SW480 (cell line): ENCODE results near the gene GNB1.

Experiments used
- DNase-seq: peaks from one replicate; pipeline ENCODE4 v3.0.0-alpha.2; 2016; ENCODE audit warnings: low spot score

GNB1 gene

DNA sequence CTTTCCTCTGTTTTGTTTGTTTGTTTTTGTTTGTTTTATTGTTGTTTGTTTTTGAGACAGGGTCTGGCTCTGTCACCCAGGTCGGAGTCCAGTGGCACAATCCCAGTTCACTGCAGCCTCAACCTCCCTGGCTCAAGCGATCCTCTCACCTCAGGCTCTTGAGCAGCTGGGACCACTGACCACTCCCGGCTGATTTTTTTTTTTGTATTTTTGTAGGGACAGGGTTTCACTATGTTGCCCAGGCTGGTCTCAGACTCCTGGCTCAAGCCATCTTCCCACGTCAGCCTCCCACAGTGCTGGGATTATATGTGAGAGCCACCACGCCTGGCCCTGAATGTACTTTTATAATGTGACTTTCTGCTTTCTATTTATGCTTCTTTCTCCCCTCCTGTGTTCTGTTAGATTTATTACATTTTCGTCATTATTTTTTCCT lies 19.2 kb upstream of the GNB1 start:
- DNase-seq = no peak

DNA sequence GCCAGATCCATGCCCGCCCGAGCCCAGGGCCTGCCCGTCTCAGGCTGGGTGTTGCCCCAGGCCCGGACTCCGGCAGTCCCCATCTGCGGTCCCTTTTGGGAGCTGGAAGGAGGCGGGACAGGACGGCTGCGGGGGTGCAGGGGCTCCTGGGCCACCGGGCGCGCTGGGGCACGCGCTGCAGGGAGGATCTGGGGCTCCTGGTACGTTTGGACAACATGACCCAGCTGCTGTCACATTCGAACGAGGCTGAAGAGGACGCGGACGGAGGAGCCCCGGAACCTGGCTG lies 17.6 kb upstream of the GNB1 start:
- DNase-seq = no peak

DNA sequence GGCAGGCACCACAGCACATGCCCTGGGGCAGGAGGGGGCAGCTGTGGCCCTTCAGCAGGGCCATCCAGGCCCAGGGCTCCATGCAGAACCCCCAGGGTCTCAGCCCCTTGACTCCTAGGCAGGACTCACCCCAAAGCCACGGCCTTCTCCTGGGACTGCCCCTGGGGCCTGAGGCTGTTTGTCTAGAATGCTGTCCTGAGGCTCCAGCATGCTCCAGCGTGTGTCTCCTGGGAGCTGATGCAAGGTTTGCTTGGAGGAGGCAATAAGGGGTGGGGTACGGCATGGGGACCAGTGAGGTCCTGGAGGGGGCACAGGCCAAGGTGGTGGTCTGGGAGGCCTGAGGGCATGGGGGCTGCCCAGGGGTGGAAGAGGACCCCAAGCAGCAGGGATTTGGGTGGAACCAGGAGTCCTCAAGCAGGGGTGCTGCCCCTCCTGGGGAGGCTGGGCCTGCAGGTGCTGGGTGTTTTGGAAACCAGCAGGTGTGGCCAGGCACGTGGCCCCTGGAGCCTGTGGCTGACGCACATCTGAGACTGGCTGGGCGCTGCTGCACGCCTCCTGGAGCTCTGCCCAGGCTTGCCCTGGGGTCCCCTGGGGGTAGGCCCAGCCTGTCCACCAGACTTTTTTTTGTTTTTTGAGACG lies 16.3 kb upstream of the GNB1 start:
- peak; percentile 64 for DNase-seq

DNA sequence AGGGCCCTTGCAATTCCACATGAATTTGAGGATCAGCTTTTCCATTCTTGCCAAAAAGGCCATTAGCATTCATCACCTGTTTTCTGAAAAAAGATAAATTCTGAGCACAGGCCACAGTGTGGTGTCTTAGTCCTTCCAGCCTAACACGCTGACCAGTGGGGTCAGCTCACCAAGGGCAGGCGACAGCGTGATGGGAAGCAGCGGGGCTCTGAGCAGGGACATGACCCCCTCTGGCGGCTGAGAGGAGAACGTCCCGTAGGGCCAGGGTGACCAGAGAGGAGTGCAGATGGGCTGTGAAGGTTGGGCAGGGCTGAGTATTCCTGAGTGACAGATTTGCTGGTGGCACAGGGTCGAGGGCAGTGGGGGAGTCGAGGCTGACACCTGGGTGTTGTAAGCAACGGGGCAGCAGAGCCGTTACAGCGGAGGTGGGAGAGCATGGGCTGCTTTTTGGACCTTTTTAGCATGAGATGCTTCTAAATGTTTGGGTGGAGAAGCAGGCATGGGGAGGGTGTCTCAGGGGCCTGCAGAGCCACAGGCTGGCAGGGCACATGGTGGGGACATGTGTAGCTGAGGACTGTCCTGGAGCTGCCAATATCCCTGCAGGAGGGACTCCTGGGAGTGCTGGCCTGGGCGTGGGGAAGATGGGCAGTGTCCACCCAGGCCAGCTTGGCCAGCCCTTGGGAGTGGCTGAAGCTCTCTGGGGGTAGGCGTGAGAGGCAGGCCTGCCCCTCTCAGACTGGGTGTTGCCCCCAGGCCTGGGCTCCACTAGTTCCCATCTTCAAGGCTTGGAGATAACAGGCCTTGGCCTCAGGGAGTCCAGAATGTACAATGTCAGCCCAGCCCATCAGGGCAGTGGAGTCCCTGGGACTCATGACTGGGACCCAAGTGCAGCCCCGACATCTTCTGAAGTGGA lies 15.6 kb upstream of the GNB1 start:
- peak; percentile 88 for DNase-seq

DNA sequence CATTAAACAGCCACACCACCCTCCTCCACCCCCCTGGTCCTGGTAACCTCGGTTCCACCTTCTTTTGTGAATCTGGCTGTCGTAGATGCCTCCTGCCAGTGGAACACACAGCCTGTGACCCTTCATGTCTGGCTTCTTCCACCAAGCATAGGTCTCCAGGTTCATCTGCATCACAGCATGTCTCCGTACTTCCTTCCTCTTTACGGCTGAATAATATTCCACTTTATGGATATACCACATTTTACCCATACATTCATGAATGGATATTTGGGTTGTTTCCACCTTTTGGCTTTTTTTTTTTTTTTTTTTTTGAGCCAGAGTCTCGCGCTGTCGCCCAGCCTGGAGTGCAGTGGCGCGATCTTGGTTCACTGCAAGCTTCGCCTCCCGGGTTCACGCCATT lies 12.3 kb upstream of the GNB1 start:
- DNase-seq = no peak

- no peak for DNase-seq
Measured at GRCh38 chr1:1901641-1902294, 10.9 kb upstream of the GNB1 start.

DNA sequence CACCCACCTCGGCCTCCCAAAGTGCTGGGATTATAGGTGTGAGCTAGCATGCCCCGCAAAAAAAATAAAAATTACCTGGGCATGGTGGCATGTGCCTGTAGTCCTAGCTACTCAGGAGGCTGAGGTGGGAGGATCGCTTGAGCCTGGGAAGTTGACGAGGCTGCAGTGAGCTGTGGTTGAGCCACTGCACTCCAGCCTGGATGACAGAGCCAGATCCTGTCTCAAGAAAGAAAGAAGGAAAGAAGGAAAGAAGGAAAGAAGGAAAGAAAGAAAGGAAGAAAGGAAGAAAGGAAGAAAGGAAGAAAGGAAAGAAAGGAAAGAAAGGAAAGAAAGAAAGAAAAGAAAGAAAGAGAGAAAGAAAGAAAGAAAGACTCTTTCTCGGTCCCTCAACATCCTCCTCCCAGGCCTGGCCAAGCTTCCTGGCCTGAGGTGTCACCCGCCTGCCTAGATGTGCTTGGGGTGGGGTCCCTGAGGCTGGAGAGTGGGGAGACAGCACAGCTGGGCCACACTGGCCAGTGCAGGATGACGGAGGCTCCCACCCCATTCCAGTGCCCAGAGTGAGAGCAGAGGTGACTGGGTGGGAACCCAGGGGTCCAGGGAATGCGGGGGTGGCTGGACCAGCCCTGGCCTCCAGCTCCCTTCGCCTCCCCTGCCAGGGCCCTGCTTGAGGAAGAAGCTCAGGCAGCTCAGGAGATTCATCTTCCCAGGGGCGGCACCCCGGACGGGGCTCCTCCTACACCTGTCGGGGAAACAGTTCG lies 10.2 kb upstream of the GNB1 start:
- DNase-seq = no peak

- DNase-seq = no peak
Measured at GRCh38 chr1:1899967-1900327, 9.1 kb upstream of the GNB1 start.

- DNase-seq = no peak
Measured at GRCh38 chr1:1899266-1899966, 8.5 kb upstream of the GNB1 start.

- DNase-seq = no peak
Measured at GRCh38 chr1:1898246-1898933, 7.5 kb upstream of the GNB1 start.

- no peak for DNase-seq
Measured at GRCh38 chr1:1895456-1896336, 4.8 kb upstream of the GNB1 start.

DNA sequence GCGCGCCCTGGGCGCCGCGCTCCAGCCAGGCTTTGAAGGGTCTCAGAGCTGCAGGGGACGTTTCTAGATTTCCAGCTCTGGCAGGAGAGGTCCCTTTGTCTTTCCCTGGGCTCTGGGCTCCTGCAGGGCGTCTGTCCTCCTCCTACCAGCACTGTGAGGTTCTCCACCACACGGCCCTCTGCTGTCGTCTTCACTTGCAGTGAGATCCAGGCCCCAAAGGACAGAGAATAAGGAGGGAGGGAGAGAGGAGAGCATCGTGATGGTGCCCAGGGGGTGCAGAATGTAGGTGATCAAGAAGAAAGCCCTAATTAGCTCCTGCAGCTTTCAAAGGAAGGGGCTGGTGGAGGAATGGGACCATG lies 4.2 kb upstream of the GNB1 start:
- DNase-seq = no peak

DNA sequence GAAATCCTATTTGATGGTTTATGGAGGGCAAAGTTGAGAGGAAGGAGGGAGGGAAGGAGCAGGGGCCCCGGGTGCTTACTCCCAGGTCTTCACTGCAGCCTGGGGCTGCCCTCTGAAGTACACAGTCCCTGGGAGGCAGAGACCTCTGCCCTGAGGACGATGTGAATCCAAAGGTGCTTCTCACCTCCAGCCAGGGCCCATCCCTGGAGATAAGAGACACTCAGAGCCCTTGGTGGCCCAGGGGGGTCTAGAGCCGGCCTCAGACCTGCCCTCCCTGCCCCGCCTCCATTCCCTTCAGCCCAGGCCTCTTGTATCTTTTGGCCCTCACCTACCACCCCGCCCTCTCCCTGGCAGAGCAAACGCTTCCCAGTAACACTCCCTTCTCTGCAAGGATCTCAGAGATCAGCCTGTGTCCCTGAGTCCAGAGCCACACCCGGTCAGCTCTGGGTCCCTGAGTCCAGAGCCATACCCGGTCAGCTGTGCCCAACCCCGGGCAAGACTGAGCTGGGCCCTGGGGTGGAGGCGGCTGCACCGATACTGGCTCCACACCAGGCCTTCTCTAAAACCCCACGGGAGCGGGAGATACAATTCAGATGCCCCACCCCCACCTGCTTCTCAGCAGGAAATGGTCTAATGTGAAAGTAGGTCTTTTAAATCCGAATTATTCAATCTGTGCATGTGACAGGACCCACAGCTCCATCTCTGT lies 3.6 kb upstream of the GNB1 start:
- DNase-seq = no peak

- no peak for DNase-seq
Measured at GRCh38 chr1:1893997-1894353, 3.1 kb upstream of the GNB1 start.

DNA sequence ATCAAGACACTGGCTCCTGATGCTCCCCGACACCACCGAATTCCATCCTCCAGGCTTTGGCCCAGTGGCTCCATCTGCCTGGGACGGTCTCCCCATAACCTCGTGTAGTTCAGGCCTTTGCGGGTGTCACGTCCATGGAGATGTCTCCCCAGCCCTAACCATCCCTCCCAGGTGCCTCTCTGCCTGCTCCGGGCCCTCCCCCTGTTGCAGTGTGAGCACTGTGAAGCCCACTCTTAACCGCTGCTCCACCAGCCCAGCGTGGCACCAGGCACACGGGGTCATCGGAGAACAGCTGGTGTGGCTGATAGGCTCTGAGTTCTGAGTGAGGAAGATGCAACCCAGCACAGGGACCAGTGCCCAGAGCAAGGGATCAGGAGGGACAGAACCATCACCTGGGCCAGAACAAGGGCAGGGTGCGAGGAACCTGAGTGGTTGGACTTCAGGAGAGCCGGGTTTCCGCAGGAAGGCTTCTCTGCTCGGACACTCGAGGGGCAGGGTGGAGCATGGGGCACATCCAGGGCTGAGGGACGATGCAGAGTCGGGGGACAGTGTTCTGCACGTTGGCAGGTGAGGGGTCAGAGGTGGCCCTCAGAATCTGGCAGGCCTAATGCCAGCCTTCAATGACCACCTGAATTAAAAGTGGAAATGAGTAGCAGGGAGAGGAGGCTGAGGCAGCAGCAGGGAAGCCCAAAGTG lies 2.6 kb upstream of the GNB1 start:
- no peak for DNase-seq

- DNase-seq = no peak
Measured at GRCh38 chr1:1892763-1893120, 1.9 kb upstream of the GNB1 start.

DNA sequence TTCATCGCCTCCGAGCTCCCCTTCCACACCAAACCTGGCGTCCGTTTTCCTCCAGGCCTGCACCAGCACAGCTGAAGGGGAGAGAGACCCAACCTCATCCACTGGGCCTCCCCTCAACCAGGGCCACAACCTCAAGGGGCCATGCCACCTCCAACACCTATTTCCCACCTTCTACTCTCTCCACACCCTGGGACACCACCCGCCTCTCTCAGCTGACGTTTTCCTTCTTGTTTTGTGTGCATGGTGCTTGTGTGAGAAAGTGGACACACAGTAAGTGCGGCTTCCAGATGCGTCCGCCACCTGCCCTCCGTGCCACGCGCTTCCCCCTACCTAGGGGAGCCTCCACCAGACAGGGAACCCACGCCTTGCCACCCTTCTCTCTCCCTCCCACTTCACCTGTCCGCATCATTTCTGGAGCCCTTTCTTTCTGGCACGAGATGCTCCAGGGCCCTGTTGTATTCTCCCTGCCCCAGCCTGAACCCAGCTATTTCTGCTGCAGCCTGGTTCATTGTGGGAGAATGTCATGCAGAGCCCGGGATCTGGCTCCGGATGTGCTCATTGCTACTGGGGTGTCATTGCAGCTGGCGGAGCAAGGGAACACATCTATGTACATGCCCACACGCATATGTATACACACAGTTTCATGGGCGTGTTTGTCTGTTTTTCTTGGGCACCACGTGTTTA lies 1.3 kb upstream of the GNB1 start:
- peak; percentile 23 for DNase-seq

DNA sequence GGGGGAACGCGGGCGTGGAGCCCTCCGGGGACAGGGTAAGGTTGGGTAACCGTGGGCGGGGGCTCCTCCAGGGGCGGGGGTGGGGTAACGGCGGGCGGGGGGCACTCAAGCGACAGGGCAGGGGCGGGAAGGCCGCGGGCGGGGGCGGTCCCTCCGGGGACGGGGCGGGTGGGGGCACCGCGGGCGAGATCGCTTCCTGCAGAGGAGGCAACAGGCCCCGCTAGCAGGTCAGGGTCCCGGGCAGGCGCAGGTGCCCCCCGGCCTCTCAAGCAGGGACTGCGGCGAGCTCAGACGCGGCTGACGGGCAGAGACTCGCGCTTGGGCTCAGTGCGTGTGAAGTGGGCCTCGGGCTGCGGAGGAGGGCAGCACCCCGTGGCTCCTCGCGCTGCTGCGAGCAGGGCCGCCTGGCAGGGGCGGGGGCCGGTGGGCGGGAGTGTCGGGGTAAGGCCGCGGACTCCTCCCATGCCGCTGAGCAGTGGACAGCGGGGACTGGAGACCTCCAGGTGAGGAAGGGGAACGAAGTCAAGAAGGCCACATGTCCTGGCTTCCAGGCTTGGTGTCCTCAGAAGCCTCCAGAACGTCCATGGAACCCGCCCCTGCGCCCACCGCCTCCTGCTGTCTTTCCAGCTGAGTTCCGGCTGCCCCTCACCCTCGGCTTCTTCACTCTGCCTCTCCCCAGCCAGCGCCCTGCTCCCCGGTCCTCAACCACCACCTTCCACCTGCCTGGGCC lies 627 bp upstream of the GNB1 start:
- DNase-seq = peak; percentile 63
